ENCODE measurements around the gene TBC1D22A. TPM values are rescaled to one million over a fixed set of nuclear protein-coding genes. Genes with fewer than 3 reads are reported as not detected.

The TBC1D22A gene
- total RNA-seq (2022) (26.0 and 27.7 TPM in 2 replicates), Bru-seq, nascent RNA (percentile 69 among the genes with signal in this experiment), BruChase-seq, experiment 1, labeled RNA remaining after a 6-hour chase (percentile 70 among the genes with signal in this experiment), BruChase-seq, experiment 2, labeled RNA remaining after a 2-hour chase (percentile 66 among the genes with signal in this experiment)
- long read RNA-seq, transcript TBC1D22A-201 (13 exons, 3,787 nt) = major isoform, 28 of 50 reads
- long read RNA-seq, partial matches to known transcripts = 2 of 50 reads
- long read RNA-seq, other reads (novel, unspliced or antisense) = 18 of 50 reads

GRCh38 chr22:46762238-46763050, at the start of gene TBC1D22A:
Gene TBC1D22A (plus strand): TSS chr22:46762650. CDS start chr22:46762787, 137 bp downstream.
- Mint-ChIP-seq H3K36me3 (ENCODE audit: insufficient read depth, unreplicated experiment) (peaks cover 24% of the 10 kb centered on the region), H3K4me3 (ENCODE audit: unreplicated experiment) (peak within 1 kb of the TSS; percentile 99), H3K27me3 (ENCODE audit: insufficient read depth, unreplicated experiment) (no peaks in the 10 kb centered on the region), H3K4me1 (ENCODE audit: insufficient read depth, unreplicated experiment) (peaks cover 29% of the 10 kb centered on the region), H3K27ac (ENCODE audit: low read depth, unreplicated experiment) (peak within 1 kb of the TSS; percentile 100), H3K9me3 (ENCODE audit: unreplicated experiment) (no peaks in the 10 kb centered on the region)
- TF ChIP-seq CTCF (IDR thresholded peaks at IDR 0.05; ENCODE audit: unreplicated experiment) = no peak
- ChIA-PET CTCF (interaction anchor here (0.6 to 4.1 kb wide), 7 partner anchors 12 to 393 kb away, joined by 3 to 32 read pairs (median 4); no protein-coding TSS in a partner anchor), POLR2A (interaction anchor here (0.6 to 5.1 kb wide), 30 partner anchors 9 to 1511 kb away, joined by 3 to 109 read pairs (median 4); no protein-coding TSS in a partner anchor)
- DNase-seq (ENCODE audit: unreplicated experiment) = peak; percentile 93
- no TSS peak for BruUV-seq (replicated peaks)
- intact Hi-C loops (cut with micrococcal nuclease) = loop anchor here (5.0 kb wide), 1 partner anchor 200 kb away; no protein-coding TSS in a partner anchor

GRCh38 chr22:46714550-46714949, 47.9 kb upstream of the TBC1D22A start:
- ChIA-PET CTCF (no interaction called here), POLR2A (interaction anchor here (0.6 to 1.2 kb wide), 2 partner anchors 13 to 48 kb away, joined by 3 to 4 read pairs; partner anchors contain the start of gene TBC1D22A)
- intact Hi-C loops (cut with micrococcal nuclease) = no loop called here
- Mint-ChIP-seq H3K27ac (ENCODE audit: low read depth, unreplicated experiment) (no peak overlapping the region), H3K36me3 (ENCODE audit: insufficient read depth, unreplicated experiment) (peaks cover 64% of the 10 kb centered on the region), H3K4me1 (ENCODE audit: insufficient read depth, unreplicated experiment) (no peaks in the 10 kb centered on the region), H3K27me3 (ENCODE audit: insufficient read depth, unreplicated experiment) (no peaks in the 10 kb centered on the region), H3K4me3 (ENCODE audit: unreplicated experiment) (no peak overlapping the region), H3K9me3 (ENCODE audit: unreplicated experiment) (no peaks in the 10 kb centered on the region)
- no peak for DNase-seq (ENCODE audit: unreplicated experiment)
- no peak for TF ChIP-seq CTCF (IDR thresholded peaks at IDR 0.05; ENCODE audit: unreplicated experiment)
- BruUV-seq (replicated peaks) = no TSS peak

- no peaks in the 10 kb centered on the region for H3K4me1 Mint-ChIP-seq (ENCODE audit: insufficient read depth, unreplicated experiment)
- intact Hi-C loops (cut with micrococcal nuclease) = no loop called here
- POLR2A ChIA-PET = interaction anchor here (2.0 kb wide), 1 partner anchor 11 kb away, joined by 5 read pairs; no protein-coding TSS in a partner anchor
Measured at GRCh38 chr22:46719921-46720320, 42.5 kb upstream of the TBC1D22A start.

More at GRCh38 chr22:46719921-46720320, 42.5 kb upstream of the TBC1D22A start:
- no peaks in the 10 kb centered on the region for H3K9me3 Mint-ChIP-seq (ENCODE audit: unreplicated experiment)
- peaks cover 43% of the 10 kb centered on the region for H3K36me3 Mint-ChIP-seq (ENCODE audit: insufficient read depth, unreplicated experiment)
- no peak overlapping the region for H3K4me3 Mint-ChIP-seq (ENCODE audit: unreplicated experiment)
- TF ChIP-seq CTCF (IDR thresholded peaks at IDR 0.05; ENCODE audit: unreplicated experiment) = no peak
- H3K27ac Mint-ChIP-seq (ENCODE audit: low read depth, unreplicated experiment) = no peak overlapping the region
- no TSS peak for BruUV-seq (replicated peaks)
- no peak for DNase-seq (ENCODE audit: unreplicated experiment)
- CTCF ChIA-PET = interaction anchor here (0.6 to 1.0 kb wide), 2 partner anchors 9 to 312 kb away, joined by 3 read pairs; no protein-coding TSS in a partner anchor
- no peaks in the 10 kb centered on the region for H3K27me3 Mint-ChIP-seq (ENCODE audit: insufficient read depth, unreplicated experiment)
